K562 (cell line): ENCODE measurements around the gene GTF2IRD2. TPM values are rescaled to one million over a fixed set of nuclear protein-coding genes. Genes with fewer than 3 reads are reported as not detected.
"Not testable (repeated sequence)": the region's sequence is repeated elsewhere in the genome, so short reads cannot be mapped to it uniquely, and the experiment has no call there.

Experiments used
- ATAC-seq: fragments of 200-7000 bp; cut with Tn5 transposase; 3 replicates; pipeline ENCODE4 v1.9.1; 2020; ENCODE audit warnings: moderate library complexity
- BruUV-seq: library from RNA; stranded (reverse); fragments of 400-500 nt; replicated peaks from 2 replicates; lab custom pipeline; 2021; lab: Mats Ljungman, UMichigan
- CTCF ChIA-PET: fragments of 300-600 bp; formaldehyde crosslinking; extraction: SDS; loops from one replicate; lab custom pipeline; 2021; ENCODE audit warnings: low intra/inter-chr PET ratio; lab: Yijun Ruan, JAX
- POLR2A ChIA-PET: fragments of 300-600, 350-650 bp; sonication (Branson Sonifier 250); formaldehyde crosslinking; extraction: SDS; loops from one replicate; lab custom pipeline; 2021; ENCODE audit warnings: antibody characterized with exemption, inconsistent platforms; lab: Yijun Ruan, JAX
- DNase-seq, 4 experiments: peaks; one replicate each; pipeline versions ENCODE4 v3.0.0 to v3.0.0-alpha.2; 2011 to 2018; ENCODE audit warnings: low spot score in 3 of 4, mixed read lengths in 3 of 4; ENCODE audit errors: extremely low read depth in 1 of 4
- FAIRE-seq: peaks from 2 replicates; lab custom pipeline; 2011; peaks lifted over from hg19 to GRCh38; lab: Jason Lieb, UNC
- H2AFZ ChIP-seq: 2 replicates; pipeline ENCODE4 v1.6.0; 2011; ENCODE audit warnings: low read depth, low read length, control low read depth, inconsistent platforms
- H3K27ac ChIP-seq: fragments of 200-600 bp; 3 replicates; pipeline ENCODE4 v1.8.0; 2011; ENCODE audit warnings: low read depth, mild to moderate bottlenecking, control low read depth, inconsistent platforms, low read length, moderate library complexity, mixed read lengths; ENCODE audit errors: extremely low read depth
- H3K27me3 ChIP-seq, 2 experiments: fragments of 300-600 bp in 1 of 2; 2 replicates in 1 of 2; 3 replicates in 1 of 2; pipeline versions ENCODE4 v1.6.0 to v1.8.0; 2011; ENCODE audit warnings: inconsistent platforms in 2 of 2, low read length in 2 of 2, mild to moderate bottlenecking in 1 of 2, mixed read lengths in 1 of 2, moderate library complexity in 1 of 2; ENCODE audit not compliant: control insufficient read depth in 2 of 2, insufficient read depth in 2 of 2
- H3K36me3 ChIP-seq: fragments of 300-600 bp; 3 replicates; pipeline ENCODE4 v1.8.0; 2011; ENCODE audit warnings: mild to moderate bottlenecking, low read length, inconsistent platforms; ENCODE audit not compliant: control insufficient read depth, insufficient read depth
- H3K4me1 ChIP-seq, 2 experiments: fragments of 200-600 bp in 1 of 2; replicated peaks in 1 of 2; 2 replicates in 1 of 2; 3 replicates in 1 of 2; pipeline versions ENCODE4 v1.5.1 to v1.8.0; 2011; ENCODE audit warnings: inconsistent platforms in 2 of 2, low read length in 2 of 2, mild to moderate bottlenecking in 1 of 2, mixed read lengths in 1 of 2, moderate library complexity in 1 of 2; ENCODE audit not compliant: control insufficient read depth in 2 of 2, insufficient read depth in 2 of 2
- H3K4me2 ChIP-seq: 2 replicates; pipeline ENCODE4 v1.6.1; 2011; ENCODE audit warnings: low read length, control low read depth, inconsistent platforms, mixed read lengths; ENCODE audit not compliant: insufficient read depth
- H3K4me3 ChIP-seq: fragments of 200-600 bp; sonication (generic), shearing (Covaris generic); 2 replicates; pipeline ENCODE4 v1.5.1; 2016; ENCODE audit warnings: control low read depth, inconsistent platforms
- H3K79me2 ChIP-seq: fragments of 200-600 bp; 3 replicates; pipeline ENCODE4 v1.8.0; 2011; ENCODE audit warnings: low read length, inconsistent platforms; ENCODE audit not compliant: control insufficient read depth, insufficient read depth
- H3K9ac ChIP-seq, 2 experiments: 2 replicates each; pipeline versions ENCODE4 v1.6.0 to v1.6.1; 2011; ENCODE audit warnings: low read depth in 2 of 2, low read length in 2 of 2, control low read depth in 1 of 2, inconsistent platforms in 1 of 2, mild to moderate bottlenecking in 1 of 2, mixed read lengths in 1 of 2; ENCODE audit not compliant: insufficient read depth in 1 of 2
- H3K9me1 ChIP-seq: one replicate; pipeline ENCODE4 v1.6.0; 2011; ENCODE audit warnings: inconsistent platforms, mild to moderate bottlenecking, low read length, moderate library complexity; ENCODE audit not compliant: control insufficient read depth, insufficient read depth
- H3K9me3 ChIP-seq: replicated peaks from 2 replicates; pipeline ENCODE4 v1.5.1; 2011; ENCODE audit warnings: low read depth, low read length, inconsistent platforms; ENCODE audit not compliant: control insufficient read depth, insufficient read depth
- H4K20me1 ChIP-seq: replicated peaks from 2 replicates; pipeline ENCODE4 v1.6.1; 2011; ENCODE audit warnings: low read length, inconsistent platforms, mixed read lengths; ENCODE audit not compliant: control insufficient read depth, insufficient read depth
- WGBS: fragments of 100-300 bp; shearing (Covaris generic); methylation state at CpG from one replicate; pipeline ENCODE4 v1.1.6; 2016; ENCODE audit warnings: low coverage, mixed read lengths; ENCODE audit not compliant: insufficient coverage; ENCODE audit errors: missing lambda C conversion rate; 5-methylcytosine and 5-hydroxymethylcytosine counted together
- in situ Hi-C: fragments of 300-500 bp; cut with MboI; formaldehyde crosslinking; loops from 4 replicates; pipeline ENCODE4 v1.15.0; 2018; ENCODE audit warnings: inconsistent platforms, mixed read lengths
- intact Hi-C: fragments of 100-400 bp; cut with micrococcal nuclease; formaldehyde crosslinking; loops from 2 replicates; pipeline ENCODE4 v1.14.2; 2022
- polyA plus RNA-seq, 8 experiments: library from polyadenylated mRNA; depleted of rRNA in 4 of 8; stranded (reverse) in 5 of 8; unstranded in 3 of 8; fragments of >200 nt; fragmentation: Nextera tagmentation in 2 of 8; fragmentation: Illumina TruSeq in 1 of 8; extraction: Ambion mirVana in 2 of 8; extraction: Trizol in 1 of 8; gene quantifications; 2 replicates each; pipeline versions ENCODE4 v1.2.1 to v1.2.3, GENCODE V29; 2011 to 2014; ENCODE audit warnings: inconsistent platforms in 1 of 8, missing spikeins in 1 of 8
- total RNA-seq, 7 experiments: library from RNA; depleted of rRNA in 6 of 7; stranded (reverse); fragments of >200 nt in 6 of 7; fragmentation: Illumina TruSeq in 2 of 7; extraction: Trizol in 2 of 7; gene quantifications; 2 replicates each; pipeline versions ENCODE4 v1.2.1 to v1.2.3, GENCODE V29; 2011 to 2021; ENCODE audit warnings: low replicate concordance in 1 of 7

GTF2IRD2 gene
- total and polyA plus RNA-seq, 9 of the 15 experiments (the other 6 are each of a cell fraction or from before 2014, with no cell fraction given): 1.9 to 9.7 (median 5.8) TPM

GRCh38 chr7:74829959-74830358, 21.4 kb downstream of the GTF2IRD2 start:
- ATAC-seq, H3K9ac ChIP-seq, H3K4me2 ChIP-seq, H3K27ac ChIP-seq, H3K4me3 ChIP-seq, intact Hi-C loops, H3K9me3 ChIP-seq, CTCF ChIA-PET, H3K27me3 ChIP-seq, FAIRE-seq, BruUV-seq, H3K4me1 ChIP-seq, H3K9me1 ChIP-seq, DNase-seq, H4K20me1 ChIP-seq, POLR2A ChIA-PET, H3K79me2 ChIP-seq, H3K36me3 ChIP-seq, H2AFZ ChIP-seq: not testable (repeated sequence)
- 63% methylated on average over 1 of the region's 4 CpGs for WGBS
- in situ Hi-C loops: loop anchor here (10.0 kb wide), 2 partner anchors 295 to 1555 kb away; no protein-coding TSS in a partner anchor

- H3K27me3 ChIP-seq, H3K4me2 ChIP-seq, FAIRE-seq, intact Hi-C loops, H3K9me3 ChIP-seq, H4K20me1 ChIP-seq, H3K79me2 ChIP-seq, H3K36me3 ChIP-seq, H3K9me1 ChIP-seq, CTCF ChIA-PET, POLR2A ChIA-PET, H2AFZ ChIP-seq, BruUV-seq, H3K4me1 ChIP-seq, H3K27ac ChIP-seq, H3K9ac ChIP-seq, DNase-seq, H3K4me3 ChIP-seq, ATAC-seq: not testable (repeated sequence)
- in situ Hi-C loops: loop anchor here (10.0 kb wide), 2 partner anchors 304 to 1546 kb away; no protein-coding TSS in a partner anchor
- 40% methylated on average over 1 of the region's 5 CpGs for WGBS
Observed at GRCh38 chr7:74821259-74821658, 30.1 kb downstream of the GTF2IRD2 start.

DNA sequence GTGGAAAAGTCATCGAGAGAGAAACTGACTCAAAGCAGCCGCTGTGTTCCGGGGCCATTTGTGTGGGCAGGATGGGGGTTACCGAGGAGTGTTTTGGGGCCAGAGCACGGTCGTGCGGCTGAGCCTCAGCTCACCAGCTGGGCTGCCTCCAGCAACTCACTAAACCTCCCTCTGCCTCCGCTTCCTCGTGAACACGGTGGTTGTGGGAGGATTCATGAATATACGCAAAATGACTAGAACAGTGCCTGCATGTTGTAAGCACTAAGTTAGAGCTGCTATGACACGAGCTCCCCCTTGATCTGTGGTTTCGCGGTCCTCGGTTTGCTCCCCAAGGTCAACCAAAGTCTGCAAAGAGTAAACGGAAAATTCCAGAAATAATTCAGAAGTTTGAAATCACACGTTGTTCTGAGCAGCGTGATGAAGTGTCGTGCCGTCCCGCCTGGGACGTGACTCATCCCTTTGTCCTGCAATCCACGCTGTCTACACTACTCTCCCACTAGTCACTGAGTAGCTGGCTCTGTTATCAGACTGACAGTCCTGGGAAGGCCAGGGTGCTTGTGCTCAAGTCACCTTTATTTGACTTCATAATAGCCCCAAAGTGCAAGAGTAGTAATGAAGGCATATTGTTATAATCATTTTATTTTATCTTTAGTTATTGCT, 31.1 kb downstream of the GTF2IRD2 start:
- H3K4me1 ChIP-seq, H3K27me3 ChIP-seq, FAIRE-seq, intact Hi-C loops, H3K4me2 ChIP-seq, H2AFZ ChIP-seq, POLR2A ChIA-PET, H3K79me2 ChIP-seq, H3K9me1 ChIP-seq, BruUV-seq, H4K20me1 ChIP-seq, DNase-seq, CTCF ChIA-PET, H3K36me3 ChIP-seq, H3K9me3 ChIP-seq, H3K27ac ChIP-seq, H3K4me3 ChIP-seq, H3K9ac ChIP-seq: not testable (repeated sequence)
- peak; percentile 88 for ATAC-seq
- no CpG with 5 or more reads among the region's 23 CpGs for WGBS
- in situ Hi-C loops: loop anchor here (10.0 kb wide), 2 partner anchors 305 to 1545 kb away; no protein-coding TSS in a partner anchor

- not testable (repeated sequence) for BruUV-seq, FAIRE-seq
- no CpG with 5 or more reads among the region's 3 CpGs for WGBS
Observed at GRCh38 chr7:74815882-74816281, 35.5 kb downstream of the GTF2IRD2 start.

More at GRCh38 chr7:74815882-74816281, 35.5 kb downstream of the GTF2IRD2 start:
- H3K79me2 ChIP-seq, H3K36me3 ChIP-seq, intact Hi-C loops, POLR2A ChIA-PET, H3K4me1 ChIP-seq, DNase-seq, H3K27me3 ChIP-seq, H4K20me1 ChIP-seq, H3K9me3 ChIP-seq, in situ Hi-C loops, H2AFZ ChIP-seq, H3K4me2 ChIP-seq, ATAC-seq, H3K4me3 ChIP-seq, H3K9ac ChIP-seq, CTCF ChIA-PET, H3K9me1 ChIP-seq, H3K27ac ChIP-seq: not testable (repeated sequence)
